Panc1 (cell line): ENCODE results near the gene SCYGR3.

Source experiments
- POLR2AphosphoS5 ChIP-seq: IDR thresholded peaks from 2 replicates; pipeline ENCODE4 v1.6.1; 2012; ENCODE audit warnings: mild to moderate bottlenecking, low read depth, low read length, moderate library complexity
- REST ChIP-seq, 2 experiments: IDR thresholded peaks; 2 replicates each; pipeline ENCODE4 v1.6.1; 2011 to 2012; ENCODE audit warnings: low read depth in 2 of 2, control low read depth in 1 of 2, low read length in 1 of 2, mild to moderate bottlenecking in 1 of 2, moderate library complexity in 1 of 2; ENCODE audit not compliant: insufficient read depth in 1 of 2
- SIN3A ChIP-seq: IDR thresholded peaks from 2 replicates; pipeline ENCODE4 v1.6.1; 2012; ENCODE audit warnings: low read depth, mild to moderate bottlenecking, low read length, moderate library complexity, borderline replicate concordance; ENCODE audit not compliant: insufficient read depth
- TCF7L2 ChIP-seq: IDR thresholded peaks from 2 replicates; pipeline ENCODE4 v1.6.1; 2011; ENCODE audit warnings: mild to moderate bottlenecking, low read depth, low read length, inconsistent platforms
- TF ChIP-seq, protein P1 (sequence below): fragments of 450-650 bp; IDR thresholded peaks from 2 replicates; pipeline ENCODE4 v1.5.1; 2017; ENCODE audit warnings: mild to moderate bottlenecking

GRCh38 chr2:227632827-227633226 is 18.2 kb upstream of the SCYGR3 start:
- TF ChIP-seq, protein P1, sequence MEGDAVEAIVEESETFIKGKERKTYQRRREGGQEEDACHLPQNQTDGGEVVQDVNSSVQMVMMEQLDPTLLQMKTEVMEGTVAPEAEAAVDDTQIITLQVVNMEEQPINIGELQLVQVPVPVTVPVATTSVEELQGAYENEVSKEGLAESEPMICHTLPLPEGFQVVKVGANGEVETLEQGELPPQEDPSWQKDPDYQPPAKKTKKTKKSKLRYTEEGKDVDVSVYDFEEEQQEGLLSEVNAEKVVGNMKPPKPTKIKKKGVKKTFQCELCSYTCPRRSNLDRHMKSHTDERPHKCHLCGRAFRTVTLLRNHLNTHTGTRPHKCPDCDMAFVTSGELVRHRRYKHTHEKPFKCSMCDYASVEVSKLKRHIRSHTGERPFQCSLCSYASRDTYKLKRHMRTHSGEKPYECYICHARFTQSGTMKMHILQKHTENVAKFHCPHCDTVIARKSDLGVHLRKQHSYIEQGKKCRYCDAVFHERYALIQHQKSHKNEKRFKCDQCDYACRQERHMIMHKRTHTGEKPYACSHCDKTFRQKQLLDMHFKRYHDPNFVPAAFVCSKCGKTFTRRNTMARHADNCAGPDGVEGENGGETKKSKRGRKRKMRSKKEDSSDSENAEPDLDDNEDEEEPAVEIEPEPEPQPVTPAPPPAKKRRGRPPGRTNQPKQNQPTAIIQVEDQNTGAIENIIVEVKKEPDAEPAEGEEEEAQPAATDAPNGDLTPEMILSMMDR: no peak
- TF ChIP-seq POLR2AphosphoS5 (no peak), SIN3A (no peak), REST (IDR thresholded peaks at IDR 0.05; ENCODE audit: insufficient read depth in 1 of 2, low read depth in 2 of 2, low read length in 1 of 2) (no peak), TCF7L2 (no peak)
